ENCODE results near the gene DISP3.

Gene DISP3

GRCh38 chr1:11456965-11457364, 22.0 kb upstream of the DISP3 start:
- DNase-seq (ENCODE audit: low read depth in 2 of 2): no peak

- no peak for DNase-seq (ENCODE audit: low read depth in 2 of 2)
Measured at GRCh38 chr1:11458811-11459275, 20.1 kb upstream of the DISP3 start.

GRCh38 chr1:11461531-11462137, 17.3 kb upstream of the DISP3 start:
- DNase-seq (ENCODE audit: low read depth in 2 of 2): no peak

- no peak for DNase-seq (ENCODE audit: low read depth in 2 of 2)
Measured at GRCh38 chr1:11462224-11462923, 16.6 kb upstream of the DISP3 start.

GRCh38 chr1:11463177-11463576, 15.8 kb upstream of the DISP3 start:
- DNase-seq (ENCODE audit: low read depth in 2 of 2): no peak

- no peak for DNase-seq (ENCODE audit: low read depth in 2 of 2)
Measured at GRCh38 chr1:11465307-11465706, 13.6 kb upstream of the DISP3 start.

- no peak for DNase-seq (ENCODE audit: low read depth in 2 of 2)
Measured at GRCh38 chr1:11466416-11466815, 12.5 kb upstream of the DISP3 start.

- DNase-seq (ENCODE audit: low read depth in 2 of 2): no peak
Measured at GRCh38 chr1:11468878-11469277, 10.1 kb upstream of the DISP3 start.

GRCh38 chr1:11470912-11471311, 8.0 kb upstream of the DISP3 start:
- no peak for DNase-seq (ENCODE audit: low read depth in 2 of 2)

GRCh38 chr1:11471473-11471872, 7.5 kb upstream of the DISP3 start:
- DNase-seq (ENCODE audit: low read depth in 2 of 2): no peak

GRCh38 chr1:11472284-11472683, 6.7 kb upstream of the DISP3 start:
- no peak for DNase-seq (ENCODE audit: low read depth in 2 of 2)

GRCh38 chr1:11472741-11473140, 6.2 kb upstream of the DISP3 start:
- no peak for DNase-seq (ENCODE audit: low read depth in 2 of 2)

GRCh38 chr1:11473491-11474034, 5.4 kb upstream of the DISP3 start:
- DNase-seq (ENCODE audit: low read depth in 2 of 2): no peak

GRCh38 chr1:11474826-11475225, 4.1 kb upstream of the DISP3 start:
- DNase-seq (ENCODE audit: low read depth in 2 of 2): no peak

- no peak for DNase-seq (ENCODE audit: low read depth in 2 of 2)
Measured at GRCh38 chr1:11475748-11476147, 3.2 kb upstream of the DISP3 start.

GRCh38 chr1:11479375-11479979, 522 bp downstream of the DISP3 start:
- no peak for DNase-seq (ENCODE audit: low read depth in 2 of 2)

- no peak for DNase-seq (ENCODE audit: low read depth in 2 of 2)
Measured at GRCh38 chr1:11481019-11481418, 2.1 kb downstream of the DISP3 start.

GRCh38 chr1:11482198-11482597, 3.2 kb downstream of the DISP3 start:
- DNase-seq (ENCODE audit: low read depth in 2 of 2): no peak

- no peak for DNase-seq (ENCODE audit: low read depth in 2 of 2)
Measured at GRCh38 chr1:11482701-11483479, 3.9 kb downstream of the DISP3 start.

- no peak for DNase-seq (ENCODE audit: low read depth in 2 of 2)
Measured at GRCh38 chr1:11483581-11484320, 4.8 kb downstream of the DISP3 start.

GRCh38 chr1:11484321-11484655, 5.3 kb downstream of the DISP3 start:
- DNase-seq (ENCODE audit: low read depth in 2 of 2): no peak

GRCh38 chr1:11485191-11485590, 6.2 kb downstream of the DISP3 start:
- DNase-seq (ENCODE audit: low read depth in 2 of 2): no peak

Measured in fibroblast of skin of left quadriceps (primary cell).